ENCODE measurements around the gene TCERG1.
A peak's percentile ranks its signal among the peaks of the same experiment; 100 is the strongest.

Gene TCERG1

GRCh38 chr5:146446861-146447733, at the start of gene TCERG1:
TCERG1 (plus strand) TSS chr5:146447333; CDS start chr5:146447350, 17 bp downstream.
- DNase-seq: peak; percentile 40 to 99 (median 97)

- DNase-seq: no peak
Observed at GRCh38 chr5:146398826-146399225, 48.3 kb upstream of the TCERG1 start.

- no peak for DNase-seq
Observed at GRCh38 chr5:146399481-146399880, 47.7 kb upstream of the TCERG1 start.

- no peak for DNase-seq
Observed at GRCh38 chr5:146400201-146400600, 46.9 kb upstream of the TCERG1 start.

GRCh38 chr5:146401021-146401420, 46.1 kb upstream of the TCERG1 start:
- no peak for DNase-seq

GRCh38 chr5:146402949-146403348, 44.2 kb upstream of the TCERG1 start:
- DNase-seq: no peak

- no peak for DNase-seq
Observed at GRCh38 chr5:146409054-146409671, 38.0 kb upstream of the TCERG1 start.

- no peak for DNase-seq
Observed at GRCh38 chr5:146410272-146410671, 36.9 kb upstream of the TCERG1 start.

GRCh38 chr5:146419696-146420095, 27.4 kb upstream of the TCERG1 start:
- DNase-seq: no peak

- DNase-seq: no peak
Observed at GRCh38 chr5:146425023-146425422, 22.1 kb upstream of the TCERG1 start.

GRCh38 chr5:146426305-146426704, 20.8 kb upstream of the TCERG1 start:
- no peak for DNase-seq

- peak in 2 of 56 donors; percentile 8 to 28 for DNase-seq
Observed at GRCh38 chr5:146426853-146427618, 20.1 kb upstream of the TCERG1 start.

- DNase-seq: no peak
Observed at GRCh38 chr5:146427619-146427997, 19.5 kb upstream of the TCERG1 start.

GRCh38 chr5:146428658-146429057, 18.5 kb upstream of the TCERG1 start:
- DNase-seq: no peak

- no peak for DNase-seq
Observed at GRCh38 chr5:146440353-146440752, 6.8 kb upstream of the TCERG1 start.

GRCh38 chr5:146440870-146441495, 6.2 kb upstream of the TCERG1 start:
- DNase-seq: no peak

- no peak for DNase-seq
Observed at GRCh38 chr5:146441896-146442295, 5.2 kb upstream of the TCERG1 start.

GRCh38 chr5:146447734-146448380, 724 bp downstream of the TCERG1 start:
- peak in 5 of 56 donors; percentile 8 to 47 (median 18) for DNase-seq

- DNase-seq: no peak
Observed at GRCh38 chr5:146448783-146449519, 1.8 kb downstream of the TCERG1 start.

- DNase-seq: no peak
Observed at GRCh38 chr5:146450002-146450401, 2.9 kb downstream of the TCERG1 start.

All from amygdala (tissue), 56 donors.